GM20000 (cell line): ENCODE results near the gene RASSF6.

Experiments used
- DNase-seq: peaks from one replicate; pipeline ENCODE4 v3.0.0; 2012; ENCODE audit warnings: low spot score
- TF ChIP-seq, protein P1 (sequence below): IDR thresholded peaks from 2 replicates; pipeline ENCODE4 v1.5.1; 2012; ENCODE audit warnings: mild to moderate bottlenecking, control low read depth; ENCODE audit errors: extremely low read depth, missing control alignments

RASSF6 gene

DNA sequence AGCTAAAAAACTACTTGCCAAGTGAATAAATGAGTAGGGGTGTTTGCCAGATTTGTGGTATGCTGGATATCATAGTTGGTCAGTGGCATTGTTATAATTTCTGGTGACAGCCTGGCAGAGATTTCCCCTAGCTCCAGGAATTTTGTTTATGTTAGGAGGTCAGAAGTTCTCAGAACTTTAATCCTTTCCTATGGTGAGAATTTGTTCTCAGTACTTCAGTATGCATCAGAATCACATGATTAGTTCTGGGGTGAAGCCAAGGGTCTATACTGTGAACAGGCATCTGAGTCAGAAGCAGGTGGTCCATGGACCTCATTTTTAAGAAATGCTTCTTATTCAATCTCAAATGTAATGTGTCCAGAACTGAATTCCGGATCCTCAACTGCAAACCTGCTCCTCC, 10.5 kb downstream of the RASSF6 start:
- TF ChIP-seq, protein P1, sequence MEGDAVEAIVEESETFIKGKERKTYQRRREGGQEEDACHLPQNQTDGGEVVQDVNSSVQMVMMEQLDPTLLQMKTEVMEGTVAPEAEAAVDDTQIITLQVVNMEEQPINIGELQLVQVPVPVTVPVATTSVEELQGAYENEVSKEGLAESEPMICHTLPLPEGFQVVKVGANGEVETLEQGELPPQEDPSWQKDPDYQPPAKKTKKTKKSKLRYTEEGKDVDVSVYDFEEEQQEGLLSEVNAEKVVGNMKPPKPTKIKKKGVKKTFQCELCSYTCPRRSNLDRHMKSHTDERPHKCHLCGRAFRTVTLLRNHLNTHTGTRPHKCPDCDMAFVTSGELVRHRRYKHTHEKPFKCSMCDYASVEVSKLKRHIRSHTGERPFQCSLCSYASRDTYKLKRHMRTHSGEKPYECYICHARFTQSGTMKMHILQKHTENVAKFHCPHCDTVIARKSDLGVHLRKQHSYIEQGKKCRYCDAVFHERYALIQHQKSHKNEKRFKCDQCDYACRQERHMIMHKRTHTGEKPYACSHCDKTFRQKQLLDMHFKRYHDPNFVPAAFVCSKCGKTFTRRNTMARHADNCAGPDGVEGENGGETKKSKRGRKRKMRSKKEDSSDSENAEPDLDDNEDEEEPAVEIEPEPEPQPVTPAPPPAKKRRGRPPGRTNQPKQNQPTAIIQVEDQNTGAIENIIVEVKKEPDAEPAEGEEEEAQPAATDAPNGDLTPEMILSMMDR = no peak

DNA sequence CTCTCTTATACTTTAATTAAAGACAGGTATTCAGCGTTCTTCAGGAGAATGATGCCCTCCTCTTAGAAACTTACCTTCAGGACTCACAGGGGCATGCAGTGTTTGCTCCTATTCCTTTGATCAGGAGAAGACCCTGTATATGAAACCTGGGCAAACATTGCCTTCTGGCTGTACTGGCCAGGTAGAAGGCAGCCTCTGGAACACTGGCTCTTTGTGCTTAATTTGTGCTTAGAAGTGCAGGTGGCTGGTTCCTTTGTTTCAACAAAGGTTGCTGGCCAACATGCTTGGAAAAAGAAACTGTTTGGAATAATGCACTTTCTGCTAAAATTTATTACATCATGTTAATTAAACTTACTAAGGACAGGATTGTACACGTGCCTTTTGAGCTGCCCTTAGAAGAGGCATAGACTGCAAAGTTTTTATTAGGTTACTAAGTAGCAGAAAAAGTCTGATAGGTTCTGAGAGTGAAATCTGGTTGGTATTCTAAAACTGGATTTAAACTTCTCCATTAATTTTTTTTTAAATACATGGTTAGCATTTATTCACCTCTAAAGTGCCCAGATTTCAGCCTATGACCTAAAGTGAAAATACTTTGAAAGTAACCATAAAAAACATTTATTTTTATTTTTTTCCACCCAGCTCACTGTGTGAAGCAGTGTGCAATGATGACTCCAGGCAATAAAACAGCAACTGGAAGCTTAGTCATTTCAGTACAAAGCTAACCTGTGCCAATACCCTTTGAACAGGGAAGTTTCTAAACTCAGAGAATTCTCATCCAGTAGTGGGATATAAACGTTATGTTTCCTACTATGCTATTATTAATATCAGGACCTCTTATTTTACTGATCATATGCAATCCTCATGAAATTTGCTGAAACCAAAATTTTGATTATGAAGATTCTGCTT, 11.3 kb downstream of the RASSF6 start:
- TF ChIP-seq, protein P1 = no peak
- no peak for DNase-seq

More for the DNA sequence above, 10.5 kb downstream of the RASSF6 start:
- no peak for DNase-seq

DNA sequence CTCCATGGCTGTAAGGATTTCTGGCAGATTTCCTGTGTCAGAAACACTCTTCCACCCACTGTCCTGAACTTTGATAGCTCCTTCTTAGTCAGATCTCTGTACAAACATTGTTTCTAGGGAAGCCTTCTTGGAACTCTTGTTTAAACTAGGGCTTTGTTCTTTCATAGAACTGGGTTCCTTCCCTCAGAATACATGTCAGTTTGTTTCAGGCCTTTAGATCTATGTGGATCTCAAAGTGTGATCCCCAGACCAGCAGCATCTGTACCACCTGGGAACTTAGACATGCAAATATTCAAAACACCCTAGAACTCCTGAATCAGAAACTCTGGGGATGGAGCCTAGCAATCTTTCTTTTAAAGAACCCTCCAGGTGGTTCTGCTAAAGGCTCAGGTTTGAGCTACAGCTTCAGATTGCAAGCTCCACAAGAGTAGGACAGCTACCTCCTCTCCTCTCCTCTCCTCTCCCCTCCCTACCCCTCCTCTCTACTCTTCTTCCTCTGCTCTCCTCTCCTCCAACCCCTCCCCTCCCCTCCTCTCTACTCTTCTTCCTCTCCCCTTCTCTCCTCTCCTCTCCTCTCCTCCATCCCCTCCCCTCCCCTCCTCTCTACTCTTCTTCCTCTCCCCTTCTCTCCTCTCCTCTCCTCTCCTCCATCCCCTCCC, 12.7 kb downstream of the RASSF6 start:
- TF ChIP-seq, protein P1 = no peak
- DNase-seq = no peak

DNA sequence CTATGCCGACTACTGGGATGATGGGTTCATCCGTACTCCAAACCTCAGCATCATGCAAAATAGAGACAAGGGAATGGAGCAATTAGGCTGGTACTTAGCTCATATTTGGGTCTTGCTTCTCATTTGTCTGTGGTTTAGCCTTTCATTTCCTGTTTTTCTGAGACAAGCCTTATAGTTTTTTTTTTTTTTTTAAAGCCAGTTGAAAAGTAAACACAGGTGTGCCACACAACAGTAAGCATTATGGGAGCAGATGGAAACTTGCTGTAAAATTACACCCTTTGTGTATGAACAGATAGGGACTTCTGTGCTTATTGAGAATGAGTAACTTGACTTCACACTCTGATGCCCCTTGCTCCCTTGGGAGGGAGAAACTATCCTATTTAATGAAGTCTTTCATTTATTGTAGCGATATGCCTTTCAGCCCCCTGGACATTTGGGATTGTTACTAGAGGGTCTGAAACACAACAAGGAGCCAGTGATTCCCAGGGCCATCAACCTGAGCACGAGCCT, 13.7 kb downstream of the RASSF6 start:
- TF ChIP-seq, protein P1 = no peak
- DNase-seq = peak; percentile 31

DNA sequence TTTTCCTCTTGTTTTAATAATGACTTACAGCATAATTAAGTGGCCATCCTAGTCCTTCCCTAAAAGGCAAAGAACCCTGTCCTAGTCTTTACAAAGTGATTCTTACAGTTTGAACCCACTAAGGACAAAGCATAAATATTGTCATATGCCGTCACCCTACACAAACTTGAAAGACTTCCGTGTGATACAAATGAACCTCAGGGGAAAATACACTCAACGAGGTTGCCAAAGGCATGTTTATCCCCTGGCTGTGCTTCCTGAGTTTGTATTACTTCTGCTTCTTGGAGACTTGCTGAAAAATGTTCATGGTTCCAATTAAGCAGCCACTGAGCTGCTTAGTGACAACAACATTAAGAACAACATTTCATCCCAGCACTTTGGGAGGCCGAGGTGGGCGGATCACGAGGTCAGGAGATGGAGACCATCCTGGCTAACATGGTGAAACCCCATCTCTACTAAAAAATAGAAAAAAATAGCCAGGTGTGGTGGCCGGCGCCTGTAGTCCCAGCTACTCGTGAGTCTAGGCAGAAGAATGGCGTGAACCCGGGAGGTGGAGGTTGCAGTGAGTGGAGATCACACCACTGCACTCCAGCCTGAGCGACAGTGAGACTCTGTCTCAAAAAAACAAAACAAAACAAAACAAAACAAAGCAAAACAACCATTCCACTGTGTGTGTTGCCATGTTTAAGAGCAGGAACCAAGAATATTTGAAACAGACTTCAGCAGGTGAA, 16.2 kb downstream of the RASSF6 start:
- TF ChIP-seq, protein P1 = no peak
- DNase-seq = no peak

DNA sequence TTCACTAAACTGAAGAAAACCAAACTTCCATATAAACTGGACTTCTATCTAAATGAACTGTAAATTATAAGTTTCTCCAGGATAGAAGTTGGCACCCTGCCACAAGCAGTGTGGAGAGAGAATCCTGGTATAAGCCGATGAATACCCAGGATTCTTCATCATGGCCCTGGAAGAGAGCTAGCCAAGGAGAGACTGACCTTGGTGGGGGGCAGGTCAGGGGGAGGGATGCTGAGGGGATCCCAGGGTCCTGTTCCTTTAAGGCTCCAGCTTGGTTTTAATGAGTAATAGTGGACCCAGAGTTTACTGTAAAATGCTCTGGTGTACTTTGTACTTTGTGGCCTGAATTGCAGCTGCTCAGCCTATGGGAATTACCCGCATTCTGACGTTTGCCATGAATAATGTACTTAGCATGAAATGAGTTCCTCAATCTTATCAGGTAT, 16.9 kb downstream of the RASSF6 start:
- TF ChIP-seq, protein P1 = no peak
- DNase-seq = peak; percentile 15

DNA sequence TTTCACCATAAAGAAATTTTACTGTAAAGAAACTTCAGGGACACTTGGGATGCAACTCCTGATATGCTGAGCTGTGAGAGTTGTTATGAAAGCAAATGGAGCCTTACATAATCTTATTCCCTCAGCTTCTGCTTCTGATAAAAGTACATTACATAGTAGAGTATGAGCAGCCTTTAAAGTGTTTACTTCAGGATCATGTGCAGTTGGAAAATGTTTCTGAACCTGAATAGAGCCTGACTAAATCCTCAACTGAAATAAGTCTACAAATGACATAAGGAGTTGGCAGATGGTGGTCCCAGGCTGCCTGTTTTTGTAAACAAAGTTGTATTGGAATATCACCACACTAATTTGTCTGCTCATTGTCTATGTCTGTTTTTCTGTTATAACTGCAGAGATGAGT, 19.3 kb downstream of the RASSF6 start:
- DNase-seq = no peak
- TF ChIP-seq, protein P1 = no peak
